Astrocyte of the cerebellum (primary cell): ENCODE measurements around the gene RNF180.

Experiments
- DNase-seq: peaks from one replicate; pipeline ENCODE4 v3.0.0-alpha.2; 2011; ENCODE audit warnings: low read depth
- H3K4me3 ChIP-seq: 2 replicates; pipeline ENCODE4 v1.5.1; 2011; ENCODE audit warnings: mild to moderate bottlenecking, low read depth, low read length, moderate library complexity
- in situ Hi-C: cut with HindIII; loops from 2 replicates; pipeline ENCODE4 v1.10.0; 2017; ENCODE audit warnings: low sequenced_read_pairs
- TF ChIP-seq, protein P1 (sequence below): IDR thresholded peaks from 2 replicates; pipeline ENCODE4 v1.5.1; 2012; ENCODE audit warnings: low read length, low read depth, moderate library complexity, mild to moderate bottlenecking; ENCODE audit errors: missing control alignments

RNF180 gene

DNA sequence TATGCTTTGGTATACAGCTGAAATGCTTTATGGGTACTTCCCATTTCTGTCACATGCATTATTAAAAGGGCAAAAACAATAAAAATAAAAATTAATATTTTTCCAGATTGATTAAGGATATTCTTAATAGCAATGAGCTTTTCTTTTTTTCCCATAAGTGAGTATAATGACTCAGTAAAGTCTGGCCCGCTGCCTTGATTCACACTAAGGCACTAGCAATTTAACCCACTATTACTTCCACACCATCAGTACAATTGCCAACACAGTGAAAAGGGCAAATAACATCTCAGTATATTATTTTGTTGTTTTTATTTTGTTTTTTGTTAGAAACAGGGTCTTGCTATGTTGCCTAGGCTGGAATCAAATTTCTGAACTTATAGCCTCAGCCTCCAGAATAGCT lies 150.1 kb downstream of the RNF180 start:
- TF ChIP-seq, protein P1, sequence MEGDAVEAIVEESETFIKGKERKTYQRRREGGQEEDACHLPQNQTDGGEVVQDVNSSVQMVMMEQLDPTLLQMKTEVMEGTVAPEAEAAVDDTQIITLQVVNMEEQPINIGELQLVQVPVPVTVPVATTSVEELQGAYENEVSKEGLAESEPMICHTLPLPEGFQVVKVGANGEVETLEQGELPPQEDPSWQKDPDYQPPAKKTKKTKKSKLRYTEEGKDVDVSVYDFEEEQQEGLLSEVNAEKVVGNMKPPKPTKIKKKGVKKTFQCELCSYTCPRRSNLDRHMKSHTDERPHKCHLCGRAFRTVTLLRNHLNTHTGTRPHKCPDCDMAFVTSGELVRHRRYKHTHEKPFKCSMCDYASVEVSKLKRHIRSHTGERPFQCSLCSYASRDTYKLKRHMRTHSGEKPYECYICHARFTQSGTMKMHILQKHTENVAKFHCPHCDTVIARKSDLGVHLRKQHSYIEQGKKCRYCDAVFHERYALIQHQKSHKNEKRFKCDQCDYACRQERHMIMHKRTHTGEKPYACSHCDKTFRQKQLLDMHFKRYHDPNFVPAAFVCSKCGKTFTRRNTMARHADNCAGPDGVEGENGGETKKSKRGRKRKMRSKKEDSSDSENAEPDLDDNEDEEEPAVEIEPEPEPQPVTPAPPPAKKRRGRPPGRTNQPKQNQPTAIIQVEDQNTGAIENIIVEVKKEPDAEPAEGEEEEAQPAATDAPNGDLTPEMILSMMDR = no peak
- no peak for DNase-seq
- no peak overlapping the region for H3K4me3 ChIP-seq
- in situ Hi-C loops = no loop called here

DNA sequence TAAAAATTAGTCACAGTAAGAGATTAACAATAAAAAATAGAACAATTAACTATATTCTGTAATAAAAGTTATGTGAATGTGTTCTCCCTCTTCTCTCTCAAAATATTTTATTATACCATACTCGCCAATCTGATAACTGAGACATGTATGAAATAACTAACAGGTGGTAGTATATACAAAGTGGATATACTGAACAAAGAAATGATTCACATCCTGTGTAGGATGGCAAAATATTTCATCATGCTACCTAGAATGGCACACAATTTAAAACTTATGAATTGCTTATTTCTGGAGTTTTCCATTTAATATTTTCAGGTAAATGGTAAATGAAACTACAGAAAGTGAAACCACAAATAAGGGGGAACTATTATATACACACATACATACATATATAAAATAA lies 152.5 kb downstream of the RNF180 start:
- H3K4me3 ChIP-seq = no peak overlapping the region
- TF ChIP-seq, protein P1 = no peak
- DNase-seq = no peak
- in situ Hi-C loops = no loop called here

DNA sequence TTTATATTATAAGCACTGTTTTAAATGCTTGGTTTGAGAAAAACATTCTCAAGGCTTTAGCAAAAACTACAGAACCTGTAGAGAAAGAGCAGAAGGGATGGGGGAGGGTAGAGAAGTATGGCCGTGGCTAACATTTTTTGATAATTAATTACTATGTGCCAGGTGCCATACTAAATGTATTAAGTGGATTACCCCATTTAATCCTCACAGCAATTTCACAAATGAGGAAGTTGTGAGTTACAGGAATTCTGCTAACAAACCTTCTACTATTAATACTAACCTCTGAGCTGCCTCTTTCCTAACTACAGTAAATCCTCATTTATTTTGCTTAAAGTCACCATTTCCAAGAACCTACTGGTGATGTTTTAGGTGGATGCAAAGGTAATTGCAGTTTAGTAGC lies 157.9 kb downstream of the RNF180 start:
- no peak overlapping the region for H3K4me3 ChIP-seq
- TF ChIP-seq, protein P1 = no peak
- in situ Hi-C loops = no loop called here
- DNase-seq = no peak

DNA sequence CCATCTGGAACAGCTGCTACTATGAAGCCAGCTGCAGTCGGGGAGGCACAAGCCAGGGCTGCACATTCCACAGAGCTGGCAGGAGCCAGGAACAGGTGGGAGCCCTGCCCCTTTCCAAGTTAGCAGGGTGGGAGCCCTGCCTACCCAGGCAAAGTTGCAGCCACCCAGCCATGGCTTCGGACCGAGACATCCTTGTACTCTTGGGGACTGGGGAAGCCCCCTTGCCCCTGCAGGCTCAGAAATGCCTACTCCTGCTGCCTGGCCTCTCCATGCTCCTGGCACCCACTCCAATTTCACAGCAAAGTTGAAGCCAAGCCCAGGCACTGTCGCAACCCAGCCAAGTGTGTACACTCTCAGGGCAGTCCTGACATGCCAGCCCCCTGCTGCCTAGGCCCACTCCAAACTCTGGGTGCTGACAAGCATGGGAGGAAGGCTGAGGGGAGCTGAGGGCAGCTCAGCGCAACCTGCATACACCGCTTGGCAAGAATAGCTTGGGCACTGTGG lies 165.1 kb downstream of the RNF180 start:
- TF ChIP-seq, protein P1 = no peak
- in situ Hi-C loops = no loop called here
- H3K4me3 ChIP-seq = no peak overlapping the region
- no peak for DNase-seq

DNA sequence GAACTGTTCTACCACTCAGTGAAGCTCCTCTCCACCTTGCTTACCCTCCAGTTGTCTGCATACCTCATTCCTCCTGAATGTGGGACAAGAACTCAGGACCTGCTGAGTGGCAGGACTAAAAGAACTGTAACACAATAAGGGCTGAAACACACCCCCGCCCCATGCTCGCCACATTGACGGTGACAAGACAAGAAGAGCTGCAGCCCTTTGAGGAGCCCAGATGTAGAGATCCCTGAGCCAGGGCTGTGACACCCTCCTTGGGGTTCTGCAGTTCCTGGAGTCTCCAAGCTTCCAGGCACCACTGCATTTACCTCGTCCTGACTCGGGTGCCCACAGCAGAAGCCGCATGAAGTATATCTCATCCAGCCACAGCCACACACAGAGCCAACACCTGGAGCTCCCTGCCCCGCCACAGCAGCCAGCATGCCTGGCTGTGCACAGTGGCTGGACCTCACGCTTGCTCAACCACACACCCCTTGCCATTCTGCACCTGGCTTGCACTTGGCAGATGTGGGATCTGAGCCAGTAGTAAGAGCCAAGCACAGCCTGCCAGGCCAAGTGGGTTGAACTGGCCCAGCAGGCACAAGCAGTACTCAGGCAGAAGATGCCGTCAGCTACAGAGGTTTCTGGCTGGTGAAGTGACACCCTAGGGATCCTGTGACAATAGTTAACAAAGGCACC lies 166.1 kb downstream of the RNF180 start:
- in situ Hi-C loops = no loop called here
- no peak overlapping the region for H3K4me3 ChIP-seq
- no peak for DNase-seq
- TF ChIP-seq, protein P1 = no peak

DNA sequence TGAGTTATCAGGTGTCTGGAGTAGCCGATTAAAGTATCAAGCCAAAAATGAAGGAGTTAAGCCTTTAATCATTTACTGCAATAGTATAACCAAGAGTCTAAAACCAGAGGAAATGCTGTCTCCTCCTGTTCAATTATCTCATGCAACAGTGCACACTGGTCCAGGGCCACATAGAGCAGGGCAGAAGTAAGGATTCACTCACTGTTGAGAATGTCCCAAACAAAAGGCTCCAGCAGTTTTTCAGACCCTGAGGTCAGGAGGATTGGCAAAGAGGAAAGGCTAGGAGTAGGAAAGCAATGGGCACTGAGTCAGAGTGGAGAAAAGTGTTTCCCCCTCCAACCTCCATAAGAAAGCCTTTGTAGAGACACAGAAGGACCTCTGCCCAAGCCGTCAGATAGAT lies 168.2 kb downstream of the RNF180 start:
- in situ Hi-C loops = no loop called here
- DNase-seq = no peak
- no peak overlapping the region for H3K4me3 ChIP-seq
- TF ChIP-seq, protein P1 = no peak
